Progenitor cell of endocrine pancreas (in vitro differentiated cells): Measurements from ENCODE around the gene WDHD1. TPM values are rescaled to one million over a fixed set of nuclear protein-coding genes. Genes with fewer than 3 reads are reported as not detected.
"Not testable (repeated sequence)": the region's sequence is repeated elsewhere in the genome, so short reads cannot be mapped to it uniquely, and the experiment has no call there.

Experiments used
- DNase-seq: peaks from one replicate; pipeline ENCODE4 v3.0.0; 2021; ENCODE audit warnings: low spot score; ENCODE audit not compliant: unreplicated experiment
- H3K27ac Mint-ChIP-seq: 2 replicates; pipeline ENCODE4 v1.8.0; 2021; ENCODE audit warnings: mild to moderate bottlenecking, moderate library complexity, mixed read lengths
- H3K27me3 Mint-ChIP-seq: 2 replicates; pipeline ENCODE4 v1.8.0; 2021; ENCODE audit warnings: mixed read lengths
- H3K36me3 Mint-ChIP-seq: 2 replicates; pipeline ENCODE4 v1.8.0; 2022; ENCODE audit warnings: mixed read lengths; ENCODE audit not compliant: insufficient read depth
- H3K4me1 Mint-ChIP-seq: 2 replicates; pipeline ENCODE4 v1.8.0; 2021; ENCODE audit warnings: low read depth, mixed read lengths
- H3K4me3 Mint-ChIP-seq: 2 replicates; pipeline ENCODE4 v1.8.0; 2021; ENCODE audit warnings: low read depth, mild to moderate bottlenecking, moderate library complexity, mixed read lengths
- H3K9me3 Mint-ChIP-seq: 2 replicates; pipeline ENCODE4 v1.8.0; 2021; ENCODE audit warnings: low read depth, mixed read lengths
- total RNA-seq: library from RNA; stranded (reverse); gene quantifications from 2 replicates; pipeline ENCODE4 v1.2.1, GENCODE V29; 2021
- TF ChIP-seq, protein P1 (sequence below): fragments of 200-600 bp; sonication (generic); IDR thresholded peaks from one replicate; pipeline ENCODE4 v1.5.0; 2021; ENCODE audit warnings: antibody characterized with exemption, mild to moderate bottlenecking; ENCODE audit not compliant: unreplicated experiment

The WDHD1 gene
- total RNA-seq, 1 donor from 2014 or later = 31.4 TPM

DNA sequence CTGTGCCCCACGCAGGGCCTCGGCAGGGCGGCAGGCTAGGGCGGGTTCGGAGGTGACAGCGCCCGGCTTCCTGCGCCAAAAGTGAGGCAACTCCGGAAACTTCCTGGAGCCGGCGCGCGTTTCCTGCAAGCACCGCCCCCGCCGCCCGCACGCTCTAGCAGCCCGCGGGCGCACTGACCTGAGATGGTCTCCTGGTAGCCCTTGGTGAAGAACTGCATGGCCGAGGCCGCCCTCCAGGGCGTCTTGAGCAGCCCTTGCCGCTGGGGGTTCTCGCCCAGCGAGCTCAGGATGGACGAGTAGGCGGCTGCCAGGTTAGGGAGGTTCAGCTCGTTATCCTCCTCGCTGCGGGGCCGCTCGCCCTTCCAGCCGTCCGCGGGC is 124.8 kb downstream of the WDHD1 start:
- peaks cover 8% of the 10 kb centered on the region for H3K4me1 Mint-ChIP-seq
- H3K27ac Mint-ChIP-seq = peak overlapping the region; percentile 41
- peaks cover 5% of the 10 kb centered on the region for H3K36me3 Mint-ChIP-seq
- no peaks in the 10 kb centered on the region for H3K9me3 Mint-ChIP-seq
- TF ChIP-seq, protein P1, sequence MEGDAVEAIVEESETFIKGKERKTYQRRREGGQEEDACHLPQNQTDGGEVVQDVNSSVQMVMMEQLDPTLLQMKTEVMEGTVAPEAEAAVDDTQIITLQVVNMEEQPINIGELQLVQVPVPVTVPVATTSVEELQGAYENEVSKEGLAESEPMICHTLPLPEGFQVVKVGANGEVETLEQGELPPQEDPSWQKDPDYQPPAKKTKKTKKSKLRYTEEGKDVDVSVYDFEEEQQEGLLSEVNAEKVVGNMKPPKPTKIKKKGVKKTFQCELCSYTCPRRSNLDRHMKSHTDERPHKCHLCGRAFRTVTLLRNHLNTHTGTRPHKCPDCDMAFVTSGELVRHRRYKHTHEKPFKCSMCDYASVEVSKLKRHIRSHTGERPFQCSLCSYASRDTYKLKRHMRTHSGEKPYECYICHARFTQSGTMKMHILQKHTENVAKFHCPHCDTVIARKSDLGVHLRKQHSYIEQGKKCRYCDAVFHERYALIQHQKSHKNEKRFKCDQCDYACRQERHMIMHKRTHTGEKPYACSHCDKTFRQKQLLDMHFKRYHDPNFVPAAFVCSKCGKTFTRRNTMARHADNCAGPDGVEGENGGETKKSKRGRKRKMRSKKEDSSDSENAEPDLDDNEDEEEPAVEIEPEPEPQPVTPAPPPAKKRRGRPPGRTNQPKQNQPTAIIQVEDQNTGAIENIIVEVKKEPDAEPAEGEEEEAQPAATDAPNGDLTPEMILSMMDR = peak; percentile 17
- DNase-seq = peak; percentile 68
- H3K4me3 Mint-ChIP-seq = peak overlapping the region; percentile 87
- H3K27me3 Mint-ChIP-seq = no peaks in the 10 kb centered on the region

DNA sequence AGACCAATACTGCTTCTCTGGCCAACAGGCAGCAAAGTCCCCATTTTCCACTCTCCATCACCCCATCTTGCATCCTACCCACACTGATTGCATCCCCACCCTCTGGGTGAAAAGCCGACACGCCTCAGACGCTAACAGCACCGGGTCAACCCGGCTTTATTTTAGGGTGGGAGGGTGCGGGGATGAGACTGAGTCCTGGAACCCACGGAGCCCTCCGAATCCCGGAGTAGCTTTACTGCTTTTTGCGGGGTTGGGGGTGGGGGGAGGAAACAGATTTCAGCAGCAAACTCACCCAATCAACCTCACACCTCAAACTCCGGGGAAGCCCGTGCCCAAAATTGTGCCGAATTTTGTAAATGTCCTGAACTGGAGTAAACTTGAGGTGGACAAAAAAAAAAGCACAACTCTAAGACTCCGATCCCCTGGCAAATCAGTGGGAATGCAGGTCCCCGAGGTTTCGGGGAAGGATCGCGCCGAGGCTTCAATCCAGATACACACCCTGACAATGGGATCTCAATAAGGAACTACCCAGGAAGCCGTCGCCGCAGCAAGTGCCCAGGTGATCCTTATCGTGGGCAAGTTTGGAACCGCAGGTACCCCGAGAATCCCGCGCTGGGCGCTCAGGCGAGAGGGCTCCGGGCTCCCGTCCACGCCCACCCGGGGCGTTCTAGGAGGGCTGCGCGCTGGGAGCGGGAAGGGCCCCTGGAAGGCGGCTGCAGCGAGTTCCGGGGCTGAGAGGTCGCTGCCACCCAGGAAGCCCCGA is 125.3 kb downstream of the WDHD1 start:
- TF ChIP-seq, protein P1 = no peak
- Mint-ChIP-seq H3K36me3 (peaks cover 5% of the 10 kb centered on the region), H3K27ac (peak overlapping the region; percentile 71), H3K27me3 (no peaks in the 10 kb centered on the region), H3K4me1 (peaks cover 8% of the 10 kb centered on the region), H3K4me3 (peak overlapping the region; percentile 87), H3K9me3 (no peaks in the 10 kb centered on the region)
- DNase-seq = no peak

DNA sequence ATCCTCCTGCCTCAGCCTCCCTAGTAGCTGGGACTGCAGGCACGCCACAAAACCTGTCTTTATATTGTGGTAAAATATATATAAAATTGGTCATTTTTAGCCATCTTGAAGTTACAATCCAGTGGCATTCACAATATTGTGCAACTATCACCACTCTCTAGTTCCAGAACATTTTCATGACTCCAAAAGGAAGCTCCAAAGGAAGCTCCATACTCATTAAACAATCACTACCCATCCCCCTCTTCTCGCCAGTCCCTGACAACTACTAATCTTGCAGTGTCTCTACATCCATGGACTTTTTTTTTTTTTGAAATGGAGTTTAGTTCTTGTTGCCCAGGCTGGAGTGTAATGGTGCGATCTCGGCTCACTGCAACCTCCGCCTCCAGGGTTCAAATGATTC is 127.3 kb downstream of the WDHD1 start:
- TF ChIP-seq, protein P1 = no peak
- Mint-ChIP-seq H3K4me3 (no peak overlapping the region), H3K27ac (no peak overlapping the region), H3K27me3 (no peaks in the 10 kb centered on the region), H3K36me3 (peaks cover 5% of the 10 kb centered on the region), H3K9me3 (no peaks in the 10 kb centered on the region), H3K4me1 (peaks cover 13% of the 10 kb centered on the region)
- no peak for DNase-seq

DNA sequence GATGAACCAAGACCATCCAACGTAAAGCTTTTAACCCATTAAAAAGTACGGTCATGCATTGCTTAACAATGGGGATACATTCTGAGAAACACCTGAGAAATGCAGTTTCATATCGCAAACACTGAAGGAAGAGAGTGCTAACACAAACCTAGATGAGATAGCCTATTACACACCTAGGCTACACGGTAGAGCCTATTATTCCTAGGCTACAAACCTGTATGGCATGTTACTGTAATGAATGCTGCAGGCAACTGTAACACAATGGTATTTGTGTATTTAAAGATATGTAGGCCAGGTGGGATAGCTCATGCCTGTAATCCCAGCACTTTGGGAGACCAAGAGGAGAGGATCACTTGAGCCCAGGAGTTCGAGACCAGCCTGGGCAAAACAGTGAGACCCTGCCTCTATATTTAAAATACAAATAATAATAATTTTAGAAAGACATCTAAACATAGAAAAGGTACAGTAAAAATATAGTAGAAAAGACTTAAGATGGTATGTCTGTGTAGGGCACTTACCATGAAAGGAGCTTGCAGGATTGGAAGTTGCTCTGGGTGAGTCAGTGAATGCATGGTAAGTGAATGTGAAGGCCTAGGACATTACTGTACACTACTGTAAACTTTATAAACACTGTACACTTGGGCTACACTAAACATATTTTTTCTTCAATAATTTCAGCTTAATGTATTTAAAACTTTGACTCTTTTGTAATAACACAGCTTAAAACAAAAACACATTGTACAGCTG is 128.9 kb downstream of the WDHD1 start:
- not testable (repeated sequence) for H3K36me3 Mint-ChIP-seq, H3K27me3 Mint-ChIP-seq, H3K27ac Mint-ChIP-seq, DNase-seq, H3K4me3 Mint-ChIP-seq, H3K9me3 Mint-ChIP-seq
- H3K4me1 Mint-ChIP-seq = peaks cover 14% of the 10 kb centered on the region

DNA sequence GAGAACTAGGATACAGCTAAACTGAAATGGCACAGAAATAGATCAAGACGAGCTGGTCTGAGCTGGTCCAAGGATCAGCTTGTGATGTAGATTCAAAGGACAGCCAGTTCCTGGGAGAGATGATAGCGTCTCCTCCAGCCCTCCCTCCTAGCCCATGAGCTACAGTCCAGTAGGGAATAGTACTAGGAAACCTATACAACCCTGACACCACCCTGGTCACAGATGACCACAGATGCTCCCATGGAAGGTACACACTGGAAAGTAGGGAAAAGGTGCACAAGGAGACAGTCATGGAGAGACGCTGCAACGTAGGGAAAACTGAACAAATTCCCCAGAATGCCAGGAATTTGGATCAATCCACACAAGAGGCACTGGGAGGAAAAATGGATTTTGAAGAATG is 131.2 kb downstream of the WDHD1 start:
- no peak for DNase-seq
- Mint-ChIP-seq H3K4me3 (no peak overlapping the region), H3K36me3 (peaks cover 8% of the 10 kb centered on the region), H3K27me3 (no peaks in the 10 kb centered on the region), H3K4me1 (peaks cover 10% of the 10 kb centered on the region), H3K9me3 (no peaks in the 10 kb centered on the region), H3K27ac (no peak overlapping the region)
- TF ChIP-seq, protein P1 = no peak
